HG02852 (cell line): ENCODE measurements around the gene ALDH1L2.
"Not testable (repeated sequence)": the region's sequence is repeated elsewhere in the genome, so short reads cannot be mapped to it uniquely, and the experiment has no call there.

Experiments
- ATAC-seq: cut with Tn5 transposase; IDR thresholded peaks from one replicate; pipeline ENCODE4 v1.9.1; 2021; ENCODE audit warnings: mild to moderate bottlenecking, moderate library complexity; ENCODE audit not compliant: unreplicated experiment

Gene ALDH1L2

DNA sequence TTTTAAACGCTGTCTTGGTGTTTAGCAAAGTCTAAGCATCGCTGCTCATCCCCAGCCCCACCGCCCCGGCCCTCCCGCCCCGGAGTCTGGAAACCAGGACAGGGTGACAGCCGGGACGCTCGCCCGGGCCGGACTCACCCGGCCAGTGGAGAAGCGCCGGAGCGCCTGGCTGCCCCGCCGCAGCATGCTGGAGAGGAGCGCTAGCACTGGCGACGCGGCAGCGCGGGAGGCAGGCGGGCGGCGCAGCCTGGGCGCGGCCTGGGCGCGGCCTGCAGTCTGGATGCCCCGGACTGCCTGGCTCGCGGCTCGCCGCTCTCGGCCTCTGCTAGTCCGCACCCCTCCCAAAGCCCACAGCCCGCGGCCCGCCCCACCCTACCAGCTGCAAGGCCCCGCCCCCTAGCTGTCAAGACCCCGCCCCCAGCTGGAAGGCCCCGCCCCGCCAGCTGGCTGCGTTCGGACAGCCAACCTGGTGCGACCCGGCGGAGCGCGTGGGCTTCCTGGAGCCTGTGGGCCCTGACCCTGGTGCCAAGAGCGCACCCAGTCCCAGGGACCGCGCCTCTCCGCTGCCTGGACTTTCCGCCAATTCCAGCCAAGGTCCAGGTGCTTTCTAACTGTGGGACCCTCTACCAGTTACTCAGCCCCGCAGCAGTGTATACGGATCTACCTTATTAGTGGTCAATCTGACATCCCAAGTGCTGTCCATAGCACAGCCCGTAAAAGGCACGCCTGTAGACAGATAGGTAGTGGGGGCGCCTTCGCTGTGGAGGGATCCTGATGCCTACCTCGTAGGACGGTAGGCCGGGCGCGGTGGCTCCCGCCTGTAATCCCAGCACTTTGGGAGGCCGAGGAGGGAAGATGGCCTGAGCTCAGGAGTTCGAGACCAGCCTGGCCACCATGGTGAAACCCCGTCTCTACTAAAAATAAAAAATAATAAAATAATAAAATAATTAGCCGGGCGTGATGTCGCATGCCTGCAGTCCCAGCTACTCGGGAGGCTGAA is at the start of gene ALDH1L2:
Gene ALDH1L2 (minus strand): TSS at position 208 of the 1,000 bp plus-strand sequence. CDS start 22 bp downstream, at position 186.
- peak; percentile 75 for ATAC-seq

DNA sequence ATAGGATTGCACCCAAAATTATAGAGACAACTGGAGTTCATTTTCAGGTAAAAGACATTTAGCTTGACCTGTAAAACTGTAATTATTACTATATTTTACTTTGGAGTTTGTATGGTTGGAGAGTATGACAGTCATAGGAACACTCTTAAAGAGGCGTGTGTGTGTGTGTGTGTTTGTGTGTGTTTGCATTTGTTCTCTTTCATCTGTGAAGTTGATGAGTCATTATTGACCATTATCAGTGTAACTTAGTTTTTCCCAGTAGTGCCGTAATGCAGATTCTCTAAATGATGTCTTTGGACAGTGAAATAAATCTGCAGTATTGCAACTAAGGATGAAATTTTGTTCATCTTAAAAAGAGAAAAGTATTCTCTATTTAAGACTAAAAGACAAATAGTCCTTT is 36.3 kb upstream of the ALDH1L2 start:
- ATAC-seq: no peak

DNA sequence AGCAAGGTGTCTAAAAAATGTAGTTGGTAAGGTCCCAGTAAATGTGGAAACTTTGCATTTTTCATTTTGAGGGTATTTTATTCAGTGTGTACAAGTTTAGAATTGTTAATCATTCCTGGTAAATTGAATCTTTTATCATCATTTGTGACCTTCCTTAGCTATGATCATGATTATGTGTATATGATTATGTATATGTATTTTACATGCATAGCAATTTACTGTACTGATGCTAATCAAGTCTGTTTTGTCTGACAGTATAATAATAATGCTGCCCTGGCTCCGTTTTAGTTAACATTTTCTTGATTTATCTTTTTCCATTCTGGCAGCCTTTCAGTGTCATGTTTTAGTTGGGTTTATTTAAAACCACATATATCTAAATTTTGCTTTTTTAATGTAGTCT is 32.7 kb upstream of the ALDH1L2 start:
- ATAC-seq: no peak

DNA sequence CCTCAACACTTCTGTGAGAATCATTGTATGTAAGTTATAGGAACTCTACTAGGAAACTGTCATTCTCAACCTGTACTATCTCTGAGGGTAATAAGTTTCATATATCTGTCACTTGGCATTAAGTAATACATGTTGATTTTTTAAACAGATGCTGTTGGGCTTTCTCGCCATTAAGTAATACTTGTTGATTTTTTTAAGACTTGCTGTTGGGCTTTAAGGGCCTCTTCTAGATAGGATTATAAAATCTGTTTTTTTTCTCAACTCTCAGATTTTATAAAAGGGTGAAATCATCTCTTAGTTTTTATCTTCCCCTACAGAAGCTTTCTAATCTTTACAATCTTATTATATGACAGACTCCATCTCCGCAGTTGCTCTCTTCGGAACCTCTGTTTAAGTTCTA is 28.8 kb upstream of the ALDH1L2 start:
- no peak for ATAC-seq

DNA sequence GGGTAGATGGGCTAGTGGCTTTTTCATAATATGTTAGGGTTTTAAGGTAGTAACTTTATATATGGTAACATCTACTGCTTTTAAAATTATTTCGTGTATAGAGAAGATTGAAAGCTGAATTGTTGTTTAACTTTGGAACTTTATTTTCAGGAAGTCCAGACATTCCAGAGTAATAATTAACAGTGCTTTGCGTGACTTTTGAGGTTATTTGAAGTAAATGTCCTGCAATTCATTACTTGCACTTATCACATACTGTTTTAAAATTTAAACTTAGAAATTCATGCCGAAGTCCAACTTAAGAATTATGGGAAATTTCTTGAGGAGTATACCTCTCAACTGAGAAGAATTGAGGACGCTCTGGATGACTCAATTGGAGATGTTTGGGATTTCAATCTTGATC is 26.6 kb upstream of the ALDH1L2 start:
- ATAC-seq: no peak

DNA sequence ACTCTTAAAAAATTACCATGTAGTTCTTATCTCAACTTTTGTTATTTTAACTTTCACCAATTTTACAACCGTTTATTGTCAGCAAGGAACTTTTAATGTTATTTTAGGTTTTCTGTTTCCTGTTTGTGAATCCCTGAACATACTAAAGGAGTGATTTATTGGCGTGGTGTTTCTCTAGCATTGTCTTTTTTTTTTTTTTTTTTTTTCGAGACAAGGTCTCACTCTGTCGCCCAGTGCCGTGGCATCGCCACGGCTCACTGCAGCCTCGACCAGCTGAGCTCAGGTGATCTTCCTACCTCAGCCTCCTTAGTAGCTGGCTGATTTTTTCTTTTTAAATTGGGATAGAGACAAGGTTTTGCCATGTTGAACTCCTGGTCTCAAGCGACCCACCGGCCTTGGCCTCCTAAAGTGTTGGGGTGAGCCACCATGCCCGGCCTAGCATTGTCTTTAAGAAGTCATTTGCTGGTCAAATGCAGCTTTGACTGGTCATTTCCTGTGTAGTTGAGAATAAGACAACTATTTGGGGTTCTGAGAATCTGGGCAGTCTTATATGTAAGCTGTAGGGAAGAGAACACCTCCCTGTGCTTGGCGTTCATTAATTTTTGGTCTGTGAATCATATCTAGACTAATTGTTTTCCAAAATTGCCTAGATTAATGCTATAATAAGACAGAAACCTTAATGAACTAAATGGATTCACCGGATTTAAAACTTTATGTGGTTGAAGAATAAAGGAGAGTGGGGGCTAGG is 25.4 kb upstream of the ALDH1L2 start:
- ATAC-seq: peak; percentile 36

DNA sequence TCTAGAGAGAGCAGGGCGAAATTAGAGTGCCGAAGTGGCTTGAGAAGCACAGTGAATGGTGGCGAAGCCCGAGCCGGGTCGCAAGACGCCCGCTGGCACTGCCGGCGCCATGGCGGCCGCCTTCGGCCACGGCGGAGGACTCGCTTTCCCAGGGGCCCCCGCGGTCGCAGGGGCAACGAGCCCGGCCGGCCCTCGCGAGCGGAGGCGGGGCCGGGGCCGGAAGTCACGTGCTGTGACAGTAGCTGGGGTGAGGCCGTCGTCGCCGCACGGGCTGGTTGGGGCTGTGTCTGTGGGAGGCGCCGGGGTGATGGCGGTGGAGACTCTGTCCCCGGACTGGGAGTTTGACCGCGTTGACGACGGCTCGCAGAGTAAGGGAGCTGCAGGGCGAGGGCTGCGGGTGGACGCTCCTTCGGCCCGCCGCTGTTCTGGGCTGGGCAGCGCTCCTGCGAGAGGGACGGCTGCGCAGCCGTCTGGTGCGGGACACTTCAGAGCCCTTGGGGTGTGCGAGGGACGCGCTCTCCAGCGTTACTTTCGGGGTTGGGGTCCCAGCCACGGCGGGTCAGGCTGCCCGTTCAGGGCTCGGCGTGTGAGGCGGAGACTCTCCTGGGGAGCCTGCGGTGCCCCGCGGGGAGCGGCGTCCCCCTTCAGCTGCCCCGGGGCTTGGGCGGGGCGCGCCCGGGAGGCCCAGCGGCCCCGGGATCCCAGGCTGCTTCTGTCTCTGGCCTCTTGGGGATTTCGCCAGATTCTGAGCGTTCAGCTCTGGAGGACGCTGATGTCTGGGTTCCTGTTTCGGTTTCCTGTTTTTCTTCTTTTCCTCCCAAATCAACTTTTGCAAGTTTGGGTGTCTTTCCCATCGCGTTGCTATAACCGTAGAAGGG is 23.5 kb upstream of the ALDH1L2 start, which contains the start of gene WASHC4:
Gene WASHC4 (plus strand): TSS at position 238 of the 878 bp plus-strand sequence. CDS start 70 bp downstream, at position 308.
- peak; percentile 85 for ATAC-seq

DNA sequence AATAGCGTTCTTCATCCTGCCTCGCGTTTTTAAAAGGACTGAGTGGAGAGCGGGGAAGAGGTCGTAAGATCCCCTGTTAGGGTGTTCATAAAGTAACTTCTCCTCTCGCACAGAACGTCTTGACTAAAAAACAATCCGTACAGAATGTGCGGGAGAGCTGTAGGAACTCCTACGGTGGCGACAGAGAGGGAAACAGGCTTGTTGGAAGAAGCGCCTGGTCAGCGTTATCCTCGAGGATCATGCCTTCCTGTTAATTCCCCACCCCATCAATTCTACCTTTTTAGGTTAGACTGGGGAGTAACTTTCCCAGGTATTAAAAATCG is 22.9 kb upstream of the ALDH1L2 start:
- ATAC-seq: peak; percentile 13

DNA sequence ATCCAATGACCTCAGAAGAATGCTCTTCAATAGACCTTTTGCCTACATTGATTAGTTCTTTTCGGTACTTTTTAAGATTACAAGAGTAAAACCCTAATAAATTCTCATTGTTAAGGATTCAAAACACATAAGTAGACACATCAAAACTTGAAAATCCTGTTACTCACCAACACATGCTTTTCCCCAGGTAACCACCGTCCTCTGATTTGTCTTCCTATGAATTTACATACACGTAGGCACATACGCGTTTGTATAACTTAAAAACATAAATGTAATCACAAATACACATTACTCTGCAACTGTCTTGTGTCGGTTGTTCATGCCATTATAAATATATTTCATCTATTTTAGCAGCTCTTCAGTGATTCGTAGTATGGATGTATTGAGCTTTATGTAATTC is 22.4 kb upstream of the ALDH1L2 start:
- ATAC-seq: no peak

DNA sequence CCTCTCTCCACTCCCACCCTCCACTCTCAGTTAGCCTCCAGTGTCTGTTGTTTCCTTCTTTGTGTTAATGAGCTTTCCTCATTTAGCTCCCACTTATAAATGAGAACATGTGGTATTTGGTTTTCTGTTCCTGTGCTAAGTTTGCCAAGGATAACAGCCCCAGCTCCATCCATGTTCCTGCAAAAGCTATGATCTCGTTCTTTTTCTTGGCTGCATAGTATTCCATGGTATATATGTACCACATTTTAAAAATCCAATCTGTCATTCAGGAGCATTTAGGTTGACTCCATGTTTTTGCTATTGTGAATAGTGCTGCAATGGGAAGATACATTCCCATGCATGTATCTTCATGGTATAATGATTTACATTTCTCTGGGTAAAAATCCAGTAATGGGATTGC is 20.5 kb upstream of the ALDH1L2 start:
- ATAC-seq: no peak

DNA sequence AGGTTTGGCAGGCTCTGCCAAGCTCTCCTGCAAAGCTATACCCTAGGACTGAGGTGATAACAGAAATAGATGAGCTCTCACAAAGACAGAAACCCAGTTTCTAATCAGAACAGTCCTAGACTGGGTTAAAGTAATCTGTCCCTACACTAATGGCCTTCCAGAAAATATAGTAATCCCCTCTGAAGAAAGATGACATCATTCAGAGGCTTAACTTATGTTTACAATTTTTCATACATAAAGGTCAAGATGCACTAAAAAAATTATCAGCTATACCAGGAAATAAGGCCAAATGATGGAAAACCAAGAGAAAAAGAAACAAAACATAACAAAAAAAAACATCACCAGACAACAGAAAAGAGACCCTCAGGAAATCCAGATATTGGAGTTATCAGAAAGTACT is 18.4 kb upstream of the ALDH1L2 start:
- ATAC-seq: no peak

DNA sequence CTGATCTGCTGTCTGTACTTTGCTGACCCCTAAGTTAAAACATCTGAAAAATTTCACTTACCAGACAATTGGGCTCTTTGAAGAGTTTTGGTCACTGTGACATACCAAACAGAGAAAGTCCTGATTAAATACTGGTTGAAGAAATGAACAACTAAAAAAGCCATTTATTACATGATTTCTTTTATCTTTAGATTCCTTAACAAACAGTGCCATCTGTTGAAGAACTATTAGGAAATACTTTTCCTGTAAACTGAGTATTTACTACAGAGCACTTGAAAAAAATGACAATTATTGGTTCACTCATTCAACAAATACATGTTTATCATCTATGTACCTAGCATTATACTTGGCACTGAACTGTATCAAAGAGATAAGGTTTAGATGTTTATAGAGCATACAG is 16.7 kb upstream of the ALDH1L2 start:
- no peak for ATAC-seq

DNA sequence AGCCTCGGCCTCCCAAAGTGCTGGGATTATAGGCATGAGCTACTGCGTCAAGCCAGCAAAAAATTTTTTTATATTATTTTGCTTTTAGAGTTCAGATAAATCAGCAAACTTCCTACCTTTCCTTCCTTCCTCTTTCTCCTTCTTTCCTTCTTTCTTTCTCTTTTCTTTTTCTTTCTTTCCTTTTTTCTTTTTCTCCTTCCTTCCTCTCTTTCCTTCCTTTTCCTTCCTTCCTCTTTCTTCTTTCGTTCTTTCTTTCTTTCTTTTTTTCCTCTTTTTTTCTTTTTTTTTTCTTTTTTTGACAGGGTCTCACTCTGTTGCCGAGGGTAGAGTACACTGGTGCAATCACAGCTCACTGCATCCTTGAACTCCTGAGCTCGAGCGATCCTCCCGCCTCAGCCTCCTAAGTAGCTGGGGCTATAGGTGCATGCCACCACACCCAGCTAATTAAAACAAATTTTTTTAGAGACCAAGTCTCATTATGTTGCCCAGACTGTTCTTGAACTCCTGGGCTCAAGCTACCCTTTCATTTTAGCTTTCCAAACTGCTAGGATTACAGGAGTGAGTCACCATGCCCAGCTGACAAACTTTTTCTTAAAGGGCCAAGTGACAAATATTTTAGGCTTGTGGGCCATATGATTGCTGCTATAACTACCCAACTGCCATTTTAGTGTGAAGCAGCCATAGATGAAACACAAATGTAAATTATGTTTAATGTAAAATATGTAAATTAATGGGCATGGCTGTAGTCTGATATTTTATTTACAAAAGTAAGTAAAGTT is 16.1 kb upstream of the ALDH1L2 start:
- no peak for ATAC-seq

DNA sequence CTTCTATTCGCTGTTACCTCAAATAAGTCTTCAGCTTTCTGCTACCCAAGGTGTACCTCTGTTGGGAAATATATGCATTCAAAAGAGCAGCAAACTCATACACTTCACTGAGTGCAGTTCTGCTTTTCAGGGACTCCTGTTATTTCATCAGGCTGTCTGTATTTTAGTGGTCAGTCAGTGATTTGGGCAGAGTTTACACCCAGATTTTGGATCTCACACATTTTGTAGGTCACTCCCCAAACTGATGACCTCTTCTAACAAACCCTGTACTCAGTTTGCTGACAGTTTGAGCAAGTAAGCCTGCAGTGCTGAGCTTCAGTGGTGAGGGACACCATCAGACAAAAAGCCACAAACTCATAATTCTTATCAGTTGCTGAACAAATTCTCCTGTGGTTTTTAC is 15.1 kb upstream of the ALDH1L2 start:
- ATAC-seq: no peak

DNA sequence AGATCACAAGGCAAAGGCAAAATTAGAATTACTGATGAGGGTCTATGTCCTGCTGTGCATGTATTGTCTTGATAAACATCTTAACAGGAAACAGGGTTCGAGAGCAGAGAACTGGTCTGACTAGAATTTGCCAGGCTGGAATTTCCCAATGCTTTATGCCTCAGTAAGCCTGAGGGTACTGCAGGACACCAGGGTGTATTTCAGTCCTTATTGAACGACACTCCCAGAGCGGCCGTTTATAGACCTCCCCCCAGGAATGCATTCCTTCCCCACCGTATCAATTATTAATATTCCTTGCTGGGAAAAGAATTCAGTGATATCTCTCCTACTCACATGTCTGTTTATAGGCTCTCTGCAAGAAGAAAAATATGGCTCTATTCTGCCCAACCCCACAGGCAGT is 11.1 kb upstream of the ALDH1L2 start:
- not testable (repeated sequence) for ATAC-seq

DNA sequence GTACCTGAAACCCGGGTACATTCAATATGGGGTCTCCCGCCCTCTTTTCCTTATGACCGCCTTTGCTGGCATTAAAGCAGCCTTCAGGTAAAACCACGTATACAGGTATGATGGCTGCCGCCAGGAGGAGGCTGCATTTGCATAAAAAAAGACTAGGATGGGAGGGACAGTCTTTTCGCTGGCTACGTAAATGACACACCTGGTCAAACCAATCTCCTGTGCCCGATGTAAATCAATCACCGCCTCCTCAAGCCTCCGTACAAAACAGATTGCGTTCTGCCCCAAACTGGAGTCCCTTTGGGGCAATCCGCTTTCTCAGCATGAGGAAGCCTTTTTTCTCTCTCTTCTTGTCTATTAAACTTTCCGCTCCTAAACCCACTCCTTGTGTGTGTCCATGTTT is 8.1 kb upstream of the ALDH1L2 start:
- no peak for ATAC-seq

DNA sequence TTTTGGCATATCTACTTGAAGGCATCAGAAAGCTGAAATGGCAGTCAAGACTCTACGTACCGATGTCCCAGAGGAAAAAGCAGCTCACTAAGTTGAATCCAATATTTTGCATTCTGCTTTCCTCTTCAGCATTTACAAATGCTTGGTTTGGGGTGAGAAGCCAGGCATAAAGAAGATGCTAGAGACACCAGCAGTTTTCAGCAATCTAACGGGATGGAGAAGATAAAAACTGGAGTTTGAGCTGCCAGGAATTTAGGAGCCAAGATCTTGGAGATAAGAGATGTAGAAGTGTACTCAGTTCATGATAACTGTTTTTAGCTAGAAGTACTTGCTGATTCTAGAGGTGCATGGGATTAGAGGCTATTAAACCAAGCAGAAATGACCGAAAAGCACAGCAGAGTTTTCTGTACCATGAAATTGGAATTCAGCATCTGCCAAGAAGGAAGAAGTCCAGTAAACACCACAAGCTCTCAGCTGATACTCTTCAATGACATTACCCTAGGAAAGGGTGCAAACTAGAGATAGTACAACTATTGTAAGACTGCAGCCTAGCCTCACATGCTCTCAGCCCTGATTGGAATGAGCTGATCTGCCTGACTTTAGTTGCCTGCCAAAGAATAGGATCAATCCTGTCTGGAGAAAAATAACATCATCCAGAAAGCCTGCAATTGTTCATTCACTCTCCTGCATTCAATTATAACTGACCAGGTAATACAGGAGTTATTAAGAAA is 7.4 kb upstream of the ALDH1L2 start:
- ATAC-seq: no peak

DNA sequence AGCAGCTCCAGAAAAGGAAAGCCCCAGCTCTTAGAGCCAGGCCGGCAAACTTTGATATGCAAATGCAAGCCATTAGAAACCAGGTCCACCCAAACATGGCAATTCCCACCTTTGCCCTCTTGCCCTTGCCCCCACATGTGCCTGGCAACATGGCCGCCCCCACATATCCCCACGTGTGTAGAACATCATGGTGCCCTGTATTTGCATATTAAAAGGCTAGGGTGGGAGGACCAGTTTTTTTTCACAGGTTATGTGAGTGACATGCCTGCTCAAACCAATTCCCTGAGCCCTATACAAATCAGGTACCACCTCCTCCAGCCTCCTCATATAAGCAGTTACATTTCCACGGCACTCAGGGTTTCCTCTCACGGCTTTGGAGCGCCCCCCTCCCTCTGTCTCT is 6.1 kb upstream of the ALDH1L2 start:
- ATAC-seq: no peak

DNA sequence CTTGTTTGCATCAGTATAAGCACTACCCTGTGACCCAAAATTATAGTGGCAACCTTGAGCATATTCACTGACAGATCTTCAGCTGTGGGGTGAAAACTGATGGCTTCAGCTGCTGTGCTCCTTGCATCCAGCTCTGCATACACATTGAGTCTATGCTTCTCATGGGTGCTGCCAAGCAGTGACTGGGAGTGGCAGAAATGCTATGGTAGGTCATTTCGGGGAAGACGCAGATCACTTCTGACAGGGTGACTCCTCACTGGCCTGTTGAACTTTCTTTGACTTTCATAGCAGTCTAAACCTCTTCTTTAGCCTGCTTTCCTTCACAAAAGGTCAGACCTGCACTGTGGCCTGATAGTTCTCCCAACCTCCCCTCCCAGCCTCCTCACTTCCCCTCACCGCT is 5.6 kb upstream of the ALDH1L2 start:
- ATAC-seq: no peak

DNA sequence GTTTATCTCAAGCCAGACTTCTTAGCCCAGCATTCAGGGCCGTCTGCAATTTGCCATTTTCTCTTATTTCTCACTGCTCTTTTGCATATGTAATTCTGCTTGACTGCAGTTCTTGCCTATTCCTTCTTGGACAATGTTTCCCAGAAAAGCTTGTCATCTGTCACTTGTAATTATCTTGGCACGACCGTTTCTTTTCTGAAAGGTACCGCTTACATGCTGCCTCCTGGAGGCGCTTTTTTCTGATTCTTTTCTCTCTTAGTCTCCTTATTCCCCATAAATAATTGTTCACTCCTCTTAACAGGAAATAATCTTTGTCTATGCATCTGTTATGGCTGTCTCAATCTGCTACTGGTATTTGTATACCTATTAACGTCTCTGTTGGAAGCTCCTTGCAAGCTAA is 1.2 kb upstream of the ALDH1L2 start:
- ATAC-seq: no peak
